NOMO-1 treated with DMSO at 0.1 percent for 48 hours (cell line): Measurements from ENCODE around the gene RNF19B.
A peak's percentile ranks its signal among the peaks of the same experiment; 100 is the strongest.
"Not testable (repeated sequence)": the region's sequence is repeated elsewhere in the genome, so short reads cannot be mapped to it uniquely, and the experiment has no call there.

Experiments used
- DNase-seq: peaks from one replicate; lab custom pipeline; 2025; ENCODE audit not compliant: unreplicated experiment; lab: John Stamatoyannopoulos, UW

Gene RNF19B

GRCh38 chr1:32992489-32993323 lies 28.1 kb upstream of the RNF19B start:
- peak; percentile 97 for DNase-seq

GRCh38 chr1:32991819-32992488 lies 27.3 kb upstream of the RNF19B start:
- DNase-seq = no peak

- DNase-seq = no peak
These were observed 26.8 kb upstream of the RNF19B start for GRCh38 chr1:32991386-32991785.

GRCh38 chr1:32990887-32991286 lies 26.3 kb upstream of the RNF19B start:
- no peak for DNase-seq

GRCh38 chr1:32989160-32990050 lies 24.8 kb upstream of the RNF19B start:
- DNase-seq = peak; percentile 81

GRCh38 chr1:32988665-32989064 lies 24.1 kb upstream of the RNF19B start:
- DNase-seq = no peak

- DNase-seq = no peak
These were observed 20.6 kb upstream of the RNF19B start for GRCh38 chr1:32985226-32985625.

- no peak for DNase-seq
These were observed 20.0 kb upstream of the RNF19B start for GRCh38 chr1:32984455-32985171.

- DNase-seq = no peak
These were observed 19.5 kb upstream of the RNF19B start for GRCh38 chr1:32984090-32984454.

GRCh38 chr1:32983020-32983419 lies 18.4 kb upstream of the RNF19B start:
- DNase-seq = no peak

GRCh38 chr1:32981003-32981901 lies 16.6 kb upstream of the RNF19B start:
- DNase-seq = peak; percentile 94

- DNase-seq = no peak
These were observed 15.5 kb upstream of the RNF19B start for GRCh38 chr1:32980080-32980479.

GRCh38 chr1:32978854-32979253 lies 14.2 kb upstream of the RNF19B start:
- DNase-seq = no peak

GRCh38 chr1:32977546-32978087 lies 13.0 kb upstream of the RNF19B start:
- DNase-seq = no peak

GRCh38 chr1:32975055-32975454 lies 10.4 kb upstream of the RNF19B start:
- not testable (repeated sequence) for DNase-seq

- DNase-seq = not testable (repeated sequence)
These were observed 8.8 kb upstream of the RNF19B start for GRCh38 chr1:32973458-32973857.

- no peak for DNase-seq
These were observed 8.3 kb upstream of the RNF19B start for GRCh38 chr1:32972814-32973428.

GRCh38 chr1:32971576-32971975 lies 7.0 kb upstream of the RNF19B start:
- no peak for DNase-seq

GRCh38 chr1:32971156-32971555 lies 6.5 kb upstream of the RNF19B start:
- DNase-seq = no peak
